Measurements from ENCODE around the gene ABL1.
"Not testable (repeated sequence)": the region's sequence is repeated elsewhere in the genome, so short reads cannot be mapped to it uniquely, and the experiment has no call there.

The ABL1 gene

GRCh38 chr9:130794923-130795495, 40.0 kb upstream of the ABL1 start:
- in situ Hi-C loops (cut with MboI; ENCODE audit: low pct_unique_long_range_greater_than_20kb, low sequenced_read_pairs, unreplicated experiment) = no loop called here
- no peak for TF ChIP-seq CTCF (IDR thresholded peaks at IDR 0.05; ENCODE audit: extremely low read depth, insufficient read depth, missing control alignments)
- DNase-seq (ENCODE audit: low spot score) = no peak

GRCh38 chr9:130803116-130803515, 31.9 kb upstream of the ABL1 start:
- in situ Hi-C loops (cut with MboI; ENCODE audit: low pct_unique_long_range_greater_than_20kb, low sequenced_read_pairs, unreplicated experiment); DNase-seq (ENCODE audit: low spot score): not testable (repeated sequence)

GRCh38 chr9:130805510-130806326, 29.3 kb upstream of the ABL1 start:
- in situ Hi-C loops (cut with MboI; ENCODE audit: low pct_unique_long_range_greater_than_20kb, low sequenced_read_pairs, unreplicated experiment) = no loop called here
- no peak for DNase-seq (ENCODE audit: low spot score)

GRCh38 chr9:130806327-130806716, 28.7 kb upstream of the ABL1 start:
- in situ Hi-C loops (cut with MboI; ENCODE audit: low pct_unique_long_range_greater_than_20kb, low sequenced_read_pairs, unreplicated experiment) = no loop called here
- no peak for DNase-seq (ENCODE audit: low spot score)
- TF ChIP-seq CTCF (IDR thresholded peaks at IDR 0.05; ENCODE audit: extremely low read depth, insufficient read depth, missing control alignments) = no peak

More at GRCh38 chr9:130805510-130806326, 29.3 kb upstream of the ABL1 start:
- no peak for TF ChIP-seq CTCF (IDR thresholded peaks at IDR 0.05; ENCODE audit: extremely low read depth, insufficient read depth, missing control alignments)

GRCh38 chr9:130810609-130811136, 24.4 kb upstream of the ABL1 start:
- in situ Hi-C loops (cut with MboI; ENCODE audit: low pct_unique_long_range_greater_than_20kb, low sequenced_read_pairs, unreplicated experiment) = no loop called here
- TF ChIP-seq CTCF (IDR thresholded peaks at IDR 0.05; ENCODE audit: extremely low read depth, insufficient read depth, missing control alignments) = no peak
- DNase-seq (ENCODE audit: low spot score) = no peak

- DNase-seq (ENCODE audit: low spot score) = no peak
- no peak for TF ChIP-seq CTCF (IDR thresholded peaks at IDR 0.05; ENCODE audit: extremely low read depth, insufficient read depth, missing control alignments)
- in situ Hi-C loops (cut with MboI; ENCODE audit: low pct_unique_long_range_greater_than_20kb, low sequenced_read_pairs, unreplicated experiment) = no loop called here
Observed at GRCh38 chr9:130815242-130815808, 19.7 kb upstream of the ABL1 start.

- TF ChIP-seq CTCF (IDR thresholded peaks at IDR 0.05; ENCODE audit: extremely low read depth, insufficient read depth, missing control alignments) = no peak
- no peak for DNase-seq (ENCODE audit: low spot score)
- in situ Hi-C loops (cut with MboI; ENCODE audit: low pct_unique_long_range_greater_than_20kb, low sequenced_read_pairs, unreplicated experiment) = no loop called here
Observed at GRCh38 chr9:130817914-130818313, 17.1 kb upstream of the ABL1 start.

Data from GM13977 (cell line).